ENCODE data around the gene UNG. TPM values are rescaled to one million over a fixed set of nuclear protein-coding genes. Genes with fewer than 3 reads are reported as not detected.

UNG gene
- total and polyA plus RNA-seq, 2 donors (not counting 1 experiment from before 2014, with no cell fraction given) = 6.1 to 14.7 TPM

- 95% methylated on average over 4 of the region's 5 CpGs for WGBS (ENCODE audit: insufficient coverage)
- H3K4me3 Mint-ChIP-seq = no peak overlapping the region
- intact Hi-C loops (cut with micrococcal nuclease) = no loop called here
- H2AFZ ChIP-seq (ENCODE audit: insufficient read depth, low read depth, low read length, poor library complexity, severe bottlenecking) = no peak overlapping the region
- H4K20me1 ChIP-seq (ENCODE audit: control insufficient read depth, insufficient read depth, low read length, poor library complexity, severe bottlenecking) = no peaks in the 10 kb centered on the region
- DNase-seq (no peak), ATAC-seq (ENCODE audit: low read depth) (no peak)
- H3K4me3 ChIP-seq (ENCODE audit: control extremely low read depth in 1 of 5, extremely low read depth in 1 of 5, insufficient read depth in 1 of 5, low read depth in 2 of 5, low read length in 4 of 5) = no peak overlapping the region
- H3K36me3 ChIP-seq (replicated peaks in 1 of 2; ENCODE audit: control extremely low read depth in 1 of 2, control insufficient read depth in 1 of 2, extremely low read depth in 1 of 2, insufficient read depth in 2 of 2, low read length in 1 of 2) = no peaks in the 10 kb centered on the region
- no peaks in the 10 kb centered on the region for H3K27me3 ChIP-seq (replicated peaks in 1 of 4; ENCODE audit: control extremely low read depth in 1 of 4, control insufficient read depth in 3 of 4, insufficient read depth in 4 of 4, low read length in 3 of 4)
- TF ChIP-seq CTCF (IDR thresholded peaks at IDR 0.05) = no peak
- TF ChIP-seq EZH2 (IDR thresholded peaks at IDR 0.05; ENCODE audit: borderline replicate concordance, insufficient read depth, low read depth, low read length, poor library complexity, severe bottlenecking) = no peak
- H3K4me1 ChIP-seq (ENCODE audit: control insufficient read depth in 2 of 2, insufficient read depth in 2 of 2, low read length in 2 of 2) = peaks cover 11 to 17% of the 10 kb centered on the region in 2 donors
- no peak overlapping the region for H3K4me2 ChIP-seq (replicated peaks; ENCODE audit: low read depth, low read length, poor library complexity, severe bottlenecking)
- ChIA-PET CTCF (interaction anchor here (0.9 kb wide), 1 partner anchor 231 kb away, joined by 3 read pairs; no protein-coding TSS in a partner anchor), POLR2A (no interaction called here)
- H3K9ac ChIP-seq (ENCODE audit: low read length) = no peak overlapping the region
- H3K27ac ChIP-seq (ENCODE audit: low read length in 2 of 2) = no peak overlapping the region
- H3K4me1 Mint-ChIP-seq = peaks cover 22% of the 10 kb centered on the region
- no peaks in the 10 kb centered on the region for H3K9me3 Mint-ChIP-seq (ENCODE audit: insufficient read depth)
- no peaks in the 10 kb centered on the region for H3K9me3 ChIP-seq (ENCODE audit: control extremely low read depth in 1 of 3, control insufficient read depth in 2 of 3, insufficient read depth in 1 of 3, low read length in 2 of 3)
- H3K27me3 Mint-ChIP-seq = peaks cover under 1% of the 10 kb centered on the region
- peaks cover 20% of the 10 kb centered on the region for H3K79me2 ChIP-seq (ENCODE audit: control insufficient read depth, insufficient read depth, low read length)
- no peak overlapping the region for H3K27ac Mint-ChIP-seq
Measured at GRCh38 chr12:109156586-109156985, 59.2 kb downstream of the UNG start.

- H2AFZ ChIP-seq (ENCODE audit: insufficient read depth, low read depth, low read length, poor library complexity, severe bottlenecking) = no peak overlapping the region
Measured at GRCh38 chr12:109157986-109158385, 60.6 kb downstream of the UNG start.

More at GRCh38 chr12:109157986-109158385, 60.6 kb downstream of the UNG start:
- TF ChIP-seq CTCF (IDR thresholded peaks at IDR 0.05) (no peak), EZH2 (IDR thresholded peaks at IDR 0.05; ENCODE audit: borderline replicate concordance, insufficient read depth, low read depth, low read length, poor library complexity, severe bottlenecking) (no peak)
- no peaks in the 10 kb centered on the region for H3K27me3 Mint-ChIP-seq
- ATAC-seq (ENCODE audit: low read depth) = no peak
- H3K36me3 ChIP-seq (replicated peaks in 1 of 2; ENCODE audit: control extremely low read depth in 1 of 2, control insufficient read depth in 1 of 2, extremely low read depth in 1 of 2, insufficient read depth in 2 of 2, low read length in 1 of 2) = no peaks in the 10 kb centered on the region
- no peak overlapping the region for H3K4me2 ChIP-seq (replicated peaks; ENCODE audit: low read depth, low read length, poor library complexity, severe bottlenecking)
- H3K79me2 ChIP-seq (ENCODE audit: control insufficient read depth, insufficient read depth, low read length) = peaks cover 20% of the 10 kb centered on the region
- POLR2A ChIA-PET = interaction anchor here (0.8 kb wide), 1 partner anchor 1473 kb away, joined by 3 read pairs; no protein-coding TSS in a partner anchor
- H3K9me3 ChIP-seq (ENCODE audit: control extremely low read depth in 1 of 3, control insufficient read depth in 2 of 3, insufficient read depth in 1 of 3, low read length in 2 of 3) = no peaks in the 10 kb centered on the region
- H3K9me3 Mint-ChIP-seq (ENCODE audit: insufficient read depth) = no peaks in the 10 kb centered on the region
- H3K9ac ChIP-seq (ENCODE audit: low read length) = no peak overlapping the region
- intact Hi-C loops (cut with micrococcal nuclease) = no loop called here
- H3K27ac Mint-ChIP-seq = no peak overlapping the region
- H3K27ac ChIP-seq (ENCODE audit: low read length in 2 of 2) = no peak overlapping the region
- no peaks in the 10 kb centered on the region for H4K20me1 ChIP-seq (ENCODE audit: control insufficient read depth, insufficient read depth, low read length, poor library complexity, severe bottlenecking)
- no peaks in the 10 kb centered on the region for H3K27me3 ChIP-seq (replicated peaks in 1 of 4; ENCODE audit: control extremely low read depth in 1 of 4, control insufficient read depth in 3 of 4, insufficient read depth in 4 of 4, low read length in 3 of 4)
- 0% methylated on average over 2 of the region's 5 CpGs for WGBS (ENCODE audit: insufficient coverage)
- H3K4me1 Mint-ChIP-seq = peaks cover 20% of the 10 kb centered on the region
- H3K4me3 Mint-ChIP-seq = no peak overlapping the region
- DNase-seq = no peak
- H3K4me3 ChIP-seq (ENCODE audit: control extremely low read depth in 1 of 5, extremely low read depth in 1 of 5, insufficient read depth in 1 of 5, low read depth in 2 of 5, low read length in 4 of 5) = no peak overlapping the region
- H3K4me1 ChIP-seq (ENCODE audit: control insufficient read depth in 2 of 2, insufficient read depth in 2 of 2, low read length in 2 of 2) = peaks cover 11 to 17% of the 10 kb centered on the region in 2 donors
- CTCF ChIA-PET = no interaction called here
